Calu3 (cell line): Measurements from ENCODE around the gene SP140. TPM values are rescaled to one million over a fixed set of nuclear protein-coding genes. Genes with fewer than 3 reads are reported as not detected.

Experiments used
- BruUV-seq: library from RNA; stranded (reverse); fragments of 400-500 nt; replicated peaks from 2 replicates; lab custom pipeline; 2021; lab: Mats Ljungman, UMichigan
- CTCF ChIA-PET: fragments of 300-600 bp; sonication (Branson Sonifier 250); formaldehyde crosslinking; loops from one replicate; lab custom pipeline; 2022; ENCODE audit warnings: antibody characterized with exemption; lab: Charles Lee
- DNase-seq: peaks from one replicate; pipeline ENCODE4 v3.0.0; 2022
- H3K27ac Mint-ChIP-seq: one replicate; pipeline ENCODE4 v1.8.0; 2022; ENCODE audit warnings: mixed read lengths; ENCODE audit not compliant: unreplicated experiment
- H3K27me3 Mint-ChIP-seq: one replicate; pipeline ENCODE4 v1.8.0; 2022; ENCODE audit warnings: mixed read lengths; ENCODE audit not compliant: unreplicated experiment
- H3K36me3 Mint-ChIP-seq: one replicate; pipeline ENCODE4 v1.8.0; 2022; ENCODE audit warnings: mild to moderate bottlenecking, moderate library complexity, mixed read lengths; ENCODE audit not compliant: insufficient read depth, unreplicated experiment
- H3K4me1 Mint-ChIP-seq: one replicate; pipeline ENCODE4 v1.8.0; 2022; ENCODE audit warnings: mild to moderate bottlenecking, low read depth, mixed read lengths; ENCODE audit not compliant: unreplicated experiment
- H3K4me3 Mint-ChIP-seq: one replicate; pipeline ENCODE4 v1.8.0; 2022; ENCODE audit warnings: mild to moderate bottlenecking, low read depth, moderate library complexity, mixed read lengths; ENCODE audit not compliant: unreplicated experiment
- H3K9me3 Mint-ChIP-seq: one replicate; pipeline ENCODE4 v1.8.0; 2022; ENCODE audit warnings: low read depth, mixed read lengths; ENCODE audit not compliant: unreplicated experiment
- intact Hi-C: fragments of 100-400 bp; cut with micrococcal nuclease; formaldehyde crosslinking; loops from one replicate; pipeline ENCODE4 v1.10.0; 2022; ENCODE audit not compliant: unreplicated experiment
- total RNA-seq: library from RNA; stranded (reverse); gene quantifications from 2 replicates; pipeline ENCODE4 v1.2.3, GENCODE V29; 2022
- TF ChIP-seq, protein P1 (sequence below): fragments of 200-600 bp; IDR thresholded peaks from one replicate; pipeline ENCODE4 v1.8.0; 2022; ENCODE audit warnings: antibody characterized with exemption; ENCODE audit not compliant: unreplicated experiment

Gene SP140
- total RNA-seq, 1 experiment from 2014 or later, result 10.9 TPM

DNA sequence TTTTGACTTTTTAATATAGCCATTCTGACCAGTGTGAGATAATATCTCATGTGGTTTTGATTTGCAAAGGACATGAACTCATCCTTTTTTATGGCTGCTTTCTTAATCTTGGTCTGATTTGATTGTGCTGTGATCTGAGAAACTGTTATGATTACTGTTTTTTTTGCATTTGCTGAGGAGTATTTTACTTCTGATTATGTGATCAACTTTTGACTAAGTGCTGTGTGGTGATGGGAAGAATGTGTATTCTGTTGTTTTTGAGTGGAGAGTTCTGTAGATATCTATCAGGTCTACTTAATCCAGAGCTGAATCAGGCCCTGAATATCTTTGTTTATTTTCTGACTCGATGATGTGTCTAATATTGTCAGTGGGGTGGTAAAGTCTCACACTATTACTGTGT, 118.2 kb downstream of the SP140 start:
- intact Hi-C loops, result no loop called here
- no peak overlapping the region for H3K4me3 Mint-ChIP-seq
- TF ChIP-seq, protein P1, sequence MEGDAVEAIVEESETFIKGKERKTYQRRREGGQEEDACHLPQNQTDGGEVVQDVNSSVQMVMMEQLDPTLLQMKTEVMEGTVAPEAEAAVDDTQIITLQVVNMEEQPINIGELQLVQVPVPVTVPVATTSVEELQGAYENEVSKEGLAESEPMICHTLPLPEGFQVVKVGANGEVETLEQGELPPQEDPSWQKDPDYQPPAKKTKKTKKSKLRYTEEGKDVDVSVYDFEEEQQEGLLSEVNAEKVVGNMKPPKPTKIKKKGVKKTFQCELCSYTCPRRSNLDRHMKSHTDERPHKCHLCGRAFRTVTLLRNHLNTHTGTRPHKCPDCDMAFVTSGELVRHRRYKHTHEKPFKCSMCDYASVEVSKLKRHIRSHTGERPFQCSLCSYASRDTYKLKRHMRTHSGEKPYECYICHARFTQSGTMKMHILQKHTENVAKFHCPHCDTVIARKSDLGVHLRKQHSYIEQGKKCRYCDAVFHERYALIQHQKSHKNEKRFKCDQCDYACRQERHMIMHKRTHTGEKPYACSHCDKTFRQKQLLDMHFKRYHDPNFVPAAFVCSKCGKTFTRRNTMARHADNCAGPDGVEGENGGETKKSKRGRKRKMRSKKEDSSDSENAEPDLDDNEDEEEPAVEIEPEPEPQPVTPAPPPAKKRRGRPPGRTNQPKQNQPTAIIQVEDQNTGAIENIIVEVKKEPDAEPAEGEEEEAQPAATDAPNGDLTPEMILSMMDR, result no peak
- CTCF ChIA-PET, result no interaction called here
- peaks cover 20% of the 10 kb centered on the region for H3K4me1 Mint-ChIP-seq
- no peak for DNase-seq
- H3K27me3 Mint-ChIP-seq, result no peaks in the 10 kb centered on the region
- H3K27ac Mint-ChIP-seq, result no peak overlapping the region
- H3K9me3 Mint-ChIP-seq, result peaks cover 6% of the 10 kb centered on the region
- H3K36me3 Mint-ChIP-seq, result no peaks in the 10 kb centered on the region
- BruUV-seq, result no TSS peak

DNA sequence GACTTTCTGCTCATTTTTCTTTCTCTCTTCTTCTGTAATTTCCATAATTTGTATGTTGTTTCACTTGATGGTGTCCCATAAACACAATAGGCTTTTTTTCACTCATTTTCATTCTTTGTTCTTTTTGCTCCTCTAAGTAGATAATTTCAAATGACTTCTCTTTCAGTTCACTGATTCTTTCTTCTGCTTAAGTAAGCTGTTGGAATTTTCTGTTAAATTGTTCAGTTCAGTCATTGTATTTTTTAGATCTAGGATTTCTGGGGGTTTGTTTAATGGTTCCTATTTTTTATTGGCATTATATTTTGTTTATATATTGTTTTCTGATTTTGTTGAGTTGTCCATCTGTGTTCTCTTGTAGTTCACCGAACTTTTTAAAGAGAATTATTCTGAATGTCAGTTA, 120.9 kb downstream of the SP140 start:
- H3K27me3 Mint-ChIP-seq, result no peaks in the 10 kb centered on the region
- H3K27ac Mint-ChIP-seq, result no peak overlapping the region
- intact Hi-C loops, result no loop called here
- DNase-seq, result no peak
- CTCF ChIA-PET, result no interaction called here
- BruUV-seq, result no TSS peak
- H3K9me3 Mint-ChIP-seq, result peaks cover 6% of the 10 kb centered on the region
- TF ChIP-seq, protein P1, result no peak
- H3K4me1 Mint-ChIP-seq, result peaks cover 20% of the 10 kb centered on the region
- H3K4me3 Mint-ChIP-seq, result no peak overlapping the region
- no peaks in the 10 kb centered on the region for H3K36me3 Mint-ChIP-seq

DNA sequence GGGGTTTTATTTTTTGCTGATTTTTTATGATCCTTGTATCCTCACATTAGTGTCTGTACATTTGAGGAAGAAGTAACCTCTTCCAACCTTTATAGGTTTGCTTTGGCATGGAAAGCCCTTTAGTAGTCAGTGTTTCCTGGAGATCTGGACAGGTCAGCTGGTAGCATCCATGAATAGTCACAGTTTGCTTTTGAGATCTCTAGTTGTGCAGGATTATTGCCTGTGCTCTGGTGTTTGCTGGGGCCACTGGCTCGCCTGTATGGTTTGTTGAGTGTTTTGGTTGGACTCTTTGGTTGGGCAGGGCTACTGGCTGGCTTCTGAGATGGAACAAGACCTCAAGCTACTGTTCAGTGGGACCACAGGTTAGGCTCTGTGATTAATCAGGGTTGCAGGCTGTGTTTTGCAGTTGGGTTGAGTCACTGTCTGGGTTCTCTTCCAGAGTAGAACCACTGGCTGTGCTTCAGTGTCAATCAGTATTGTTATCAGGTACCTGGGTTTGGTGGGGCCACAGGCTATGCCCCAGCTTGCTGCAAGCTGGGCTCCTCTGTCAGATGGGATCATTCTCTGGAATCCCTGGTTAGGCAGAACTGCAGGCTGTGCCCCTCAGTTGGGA, 121.5 kb downstream of the SP140 start:
- TF ChIP-seq, protein P1, result no peak
- Mint-ChIP-seq H3K27me3 (no peaks in the 10 kb centered on the region), H3K4me1 (peaks cover 20% of the 10 kb centered on the region), H3K9me3 (peaks cover 6% of the 10 kb centered on the region), H3K4me3 (no peak overlapping the region), H3K36me3 (no peaks in the 10 kb centered on the region), H3K27ac (no peak overlapping the region)
- no TSS peak for BruUV-seq
- intact Hi-C loops, result no loop called here
- no peak for DNase-seq
- CTCF ChIA-PET, result interaction anchor here (0.6 kb wide), 1 partner anchor 187 kb away, joined by 3 read pairs; no protein-coding TSS in a partner anchor

DNA sequence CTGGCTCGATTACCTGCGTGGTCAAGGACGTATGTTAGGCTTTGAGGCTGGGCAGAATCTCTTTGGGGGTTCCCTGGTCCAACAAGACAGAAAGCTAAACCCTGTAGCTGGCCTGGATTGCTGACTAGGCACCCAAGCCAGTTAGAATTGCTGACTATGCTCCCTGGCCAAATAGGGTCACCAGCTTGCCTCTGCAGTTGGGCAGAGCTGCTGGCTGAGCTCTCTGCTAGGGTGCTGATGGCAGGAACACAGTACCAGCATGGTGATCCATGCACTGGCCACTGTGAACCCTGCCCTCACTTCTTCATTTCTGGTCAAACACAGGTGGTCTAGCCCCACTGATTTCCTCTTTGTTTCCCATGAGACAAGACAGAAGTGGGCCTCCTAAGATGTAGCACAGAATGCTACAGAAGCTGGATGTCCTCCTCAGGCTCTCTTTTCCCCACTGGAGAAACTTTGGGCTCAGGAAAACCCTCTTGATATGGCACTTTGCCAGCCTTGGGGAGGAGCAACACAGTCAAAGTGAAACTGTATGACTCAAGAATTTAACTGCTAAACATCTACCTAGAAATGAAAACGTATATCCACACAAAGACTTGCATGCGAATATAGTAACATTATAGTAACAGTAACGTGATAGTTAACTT, 122.2 kb downstream of the SP140 start:
- Mint-ChIP-seq H3K36me3 (no peaks in the 10 kb centered on the region), H3K9me3 (peaks cover 6% of the 10 kb centered on the region), H3K27ac (no peak overlapping the region), H3K27me3 (no peaks in the 10 kb centered on the region), H3K4me3 (no peak overlapping the region), H3K4me1 (peaks cover 20% of the 10 kb centered on the region)
- intact Hi-C loops, result no loop called here
- CTCF ChIA-PET, result interaction anchor here (0.6 kb wide), 1 partner anchor 188 kb away, joined by 3 read pairs; no protein-coding TSS in a partner anchor
- peak; percentile 28 for DNase-seq
- BruUV-seq, result no TSS peak
- TF ChIP-seq, protein P1, result no peak
